K562 (cell line): Measurements from ENCODE around the gene SPCS2. TPM values are rescaled to one million over a fixed set of nuclear protein-coding genes. Genes with fewer than 3 reads are reported as not detected.
A peak's percentile ranks its signal among the peaks of the same experiment; 100 is the strongest.

ENCODE experiments used
- ATAC-seq: fragments of 200-7000 bp; cut with Tn5 transposase; 3 replicates; pipeline ENCODE4 v1.9.1; 2020; ENCODE audit warnings: moderate library complexity
- BruUV-seq: library from RNA; stranded (reverse); fragments of 400-500 nt; replicated peaks from 2 replicates; lab custom pipeline; 2021; lab: Mats Ljungman, UMichigan
- CTCF ChIA-PET: fragments of 300-600 bp; formaldehyde crosslinking; extraction: SDS; loops from one replicate; lab custom pipeline; 2021; ENCODE audit warnings: low intra/inter-chr PET ratio; lab: Yijun Ruan, JAX
- POLR2A ChIA-PET: fragments of 300-600, 350-650 bp; sonication (Branson Sonifier 250); formaldehyde crosslinking; extraction: SDS; loops from one replicate; lab custom pipeline; 2021; ENCODE audit warnings: antibody characterized with exemption, inconsistent platforms; lab: Yijun Ruan, JAX
- DNase-seq, 4 experiments: peaks; one replicate each; pipeline versions ENCODE4 v3.0.0 to v3.0.0-alpha.2; 2011 to 2018; ENCODE audit warnings: low spot score in 3 of 4, mixed read lengths in 3 of 4; ENCODE audit errors: extremely low read depth in 1 of 4
- FAIRE-seq: peaks from 2 replicates; lab custom pipeline; 2011; peaks lifted over from hg19 to GRCh38; lab: Jason Lieb, UNC
- H2AFZ ChIP-seq: 2 replicates; pipeline ENCODE4 v1.6.0; 2011; ENCODE audit warnings: low read depth, low read length, control low read depth, inconsistent platforms
- H3K27ac ChIP-seq: fragments of 200-600 bp; 3 replicates; pipeline ENCODE4 v1.8.0; 2011; ENCODE audit warnings: low read depth, mild to moderate bottlenecking, control low read depth, inconsistent platforms, low read length, moderate library complexity, mixed read lengths; ENCODE audit errors: extremely low read depth
- H3K27me3 ChIP-seq, 2 experiments: fragments of 300-600 bp in 1 of 2; 2 replicates in 1 of 2; 3 replicates in 1 of 2; pipeline versions ENCODE4 v1.6.0 to v1.8.0; 2011; ENCODE audit warnings: inconsistent platforms in 2 of 2, low read length in 2 of 2, mild to moderate bottlenecking in 1 of 2, mixed read lengths in 1 of 2, moderate library complexity in 1 of 2; ENCODE audit not compliant: control insufficient read depth in 2 of 2, insufficient read depth in 2 of 2
- H3K36me3 ChIP-seq: fragments of 300-600 bp; 3 replicates; pipeline ENCODE4 v1.8.0; 2011; ENCODE audit warnings: mild to moderate bottlenecking, low read length, inconsistent platforms; ENCODE audit not compliant: control insufficient read depth, insufficient read depth
- H3K4me1 ChIP-seq, 2 experiments: fragments of 200-600 bp in 1 of 2; replicated peaks in 1 of 2; 2 replicates in 1 of 2; 3 replicates in 1 of 2; pipeline versions ENCODE4 v1.5.1 to v1.8.0; 2011; ENCODE audit warnings: inconsistent platforms in 2 of 2, low read length in 2 of 2, mild to moderate bottlenecking in 1 of 2, mixed read lengths in 1 of 2, moderate library complexity in 1 of 2; ENCODE audit not compliant: control insufficient read depth in 2 of 2, insufficient read depth in 2 of 2
- H3K4me2 ChIP-seq: 2 replicates; pipeline ENCODE4 v1.6.1; 2011; ENCODE audit warnings: low read length, control low read depth, inconsistent platforms, mixed read lengths; ENCODE audit not compliant: insufficient read depth
- H3K4me3 ChIP-seq: fragments of 200-600 bp; sonication (generic), shearing (Covaris generic); 2 replicates; pipeline ENCODE4 v1.5.1; 2016; ENCODE audit warnings: control low read depth, inconsistent platforms
- H3K79me2 ChIP-seq: fragments of 200-600 bp; 3 replicates; pipeline ENCODE4 v1.8.0; 2011; ENCODE audit warnings: low read length, inconsistent platforms; ENCODE audit not compliant: control insufficient read depth, insufficient read depth
- H3K9ac ChIP-seq, 2 experiments: 2 replicates each; pipeline versions ENCODE4 v1.6.0 to v1.6.1; 2011; ENCODE audit warnings: low read depth in 2 of 2, low read length in 2 of 2, control low read depth in 1 of 2, inconsistent platforms in 1 of 2, mild to moderate bottlenecking in 1 of 2, mixed read lengths in 1 of 2; ENCODE audit not compliant: insufficient read depth in 1 of 2
- H3K9me1 ChIP-seq: one replicate; pipeline ENCODE4 v1.6.0; 2011; ENCODE audit warnings: inconsistent platforms, mild to moderate bottlenecking, low read length, moderate library complexity; ENCODE audit not compliant: control insufficient read depth, insufficient read depth
- H3K9me3 ChIP-seq: replicated peaks from 2 replicates; pipeline ENCODE4 v1.5.1; 2011; ENCODE audit warnings: low read depth, low read length, inconsistent platforms; ENCODE audit not compliant: control insufficient read depth, insufficient read depth
- H4K20me1 ChIP-seq: replicated peaks from 2 replicates; pipeline ENCODE4 v1.6.1; 2011; ENCODE audit warnings: low read length, inconsistent platforms, mixed read lengths; ENCODE audit not compliant: control insufficient read depth, insufficient read depth
- CBFB ChIP-seq: sonication (generic); formaldehyde crosslinking; IDR thresholded peaks from 2 replicates; pipeline ENCODE4 v1.4.0; 2020; ENCODE audit warnings: mild to moderate bottlenecking, missing genetic modification reagents
- FIP1L1 ChIP-seq: fragments of 200-400 bp; formaldehyde crosslinking; IDR thresholded peaks from 2 replicates; pipeline ENCODE4 v1.6.1; 2018; ENCODE audit warnings: mild to moderate bottlenecking, low read depth, low read length; ENCODE audit not compliant: poor library complexity, severe bottlenecking
- FOSL1 ChIP-seq: fragments of 200-800 bp; sonication (Bioruptor generic); conservative IDR thresholded peaks from 2 replicates; pipeline ENCODE4 v1.6.1; 2016; ENCODE audit warnings: missing genetic modification characterization, missing compliant biosample characterization
- JUN ChIP-seq, 2 experiments: sonication (generic) in 1 of 2; formaldehyde crosslinking in 1 of 2; IDR thresholded peaks; 2 replicates each; pipeline versions ENCODE4 v1.6.1 to v1.8.0; 2012 to 2022; ENCODE audit warnings: borderline replicate concordance in 2 of 2, mild to moderate bottlenecking in 2 of 2, improper control_type of control experiment in 1 of 2, low read depth in 1 of 2, low read length in 1 of 2, missing genetic modification reagents in 1 of 2
- KLF13 ChIP-seq: fragments of 450-650 bp; IDR thresholded peaks from 2 replicates; pipeline ENCODE4 v1.6.1; 2016; ENCODE audit warnings: missing genetic modification characterization, low read depth, mild to moderate bottlenecking, missing compliant biosample characterization, moderate library complexity, borderline replicate concordance
- RB1 ChIP-seq: fragments of 450-650 bp; IDR thresholded peaks from 2 replicates; pipeline ENCODE4 v1.6.1; 2017; ENCODE audit warnings: low read depth, mild to moderate bottlenecking
- WGBS: fragments of 100-300 bp; shearing (Covaris generic); methylation state at CpG from one replicate; pipeline ENCODE4 v1.1.6; 2016; ENCODE audit warnings: low coverage, mixed read lengths; ENCODE audit not compliant: insufficient coverage; ENCODE audit errors: missing lambda C conversion rate; 5-methylcytosine and 5-hydroxymethylcytosine counted together
- in situ Hi-C: fragments of 300-500 bp; cut with MboI; formaldehyde crosslinking; loops from 4 replicates; pipeline ENCODE4 v1.15.0; 2018; ENCODE audit warnings: inconsistent platforms, mixed read lengths
- intact Hi-C: fragments of 100-400 bp; cut with micrococcal nuclease; formaldehyde crosslinking; loops from 2 replicates; pipeline ENCODE4 v1.14.2; 2022
- polyA plus RNA-seq, 8 experiments: library from polyadenylated mRNA; depleted of rRNA in 4 of 8; stranded (reverse) in 5 of 8; unstranded in 3 of 8; fragments of >200 nt; fragmentation: Nextera tagmentation in 2 of 8; fragmentation: Illumina TruSeq in 1 of 8; extraction: Ambion mirVana in 2 of 8; extraction: Trizol in 1 of 8; gene quantifications; 2 replicates each; pipeline versions ENCODE4 v1.2.1 to v1.2.3, GENCODE V29; 2011 to 2014; ENCODE audit warnings: inconsistent platforms in 1 of 8, missing spikeins in 1 of 8
- total RNA-seq, 7 experiments: library from RNA; depleted of rRNA in 6 of 7; stranded (reverse); fragments of >200 nt in 6 of 7; fragmentation: Illumina TruSeq in 2 of 7; extraction: Trizol in 2 of 7; gene quantifications; 2 replicates each; pipeline versions ENCODE4 v1.2.1 to v1.2.3, GENCODE V29; 2011 to 2021; ENCODE audit warnings: low replicate concordance in 1 of 7
- TF ChIP-seq, protein P1 (sequence below): sonication (generic); IDR thresholded peaks from 2 replicates; pipeline ENCODE4 v1.6.1; 2016

SPCS2 gene
- total and polyA plus RNA-seq, 9 of the 15 experiments (the other 6 are each of a cell fraction or from before 2014, with no cell fraction given) = 38.2 to 458 (median 193) TPM

DNA sequence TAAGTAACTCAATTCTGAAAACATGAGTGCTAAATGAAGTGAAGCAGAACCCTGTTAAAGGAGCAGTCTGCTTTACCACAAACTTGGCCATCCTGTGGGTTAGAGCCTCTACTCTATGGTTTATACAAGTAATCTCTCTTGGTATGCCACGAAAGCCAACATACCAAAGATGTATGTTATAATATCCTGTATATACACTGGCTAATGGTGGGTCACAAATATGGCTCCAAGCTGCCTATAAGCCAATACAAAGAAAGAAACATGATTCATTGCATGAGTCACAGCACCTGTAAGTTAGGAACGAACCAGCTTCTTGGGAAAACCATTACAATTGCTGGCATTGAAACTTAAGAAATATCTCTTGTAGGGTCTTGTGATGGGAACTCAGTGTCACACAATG is 16.3 kb upstream of the SPCS2 start:
- 0 out of 2 replicates have a peak, but pooled peaks cover 5% of the 10 kb centered on the region for H4K20me1 ChIP-seq
- ATAC-seq (no peak), FAIRE-seq (no peak), DNase-seq (no peak)
- H3K9me1 ChIP-seq = no peaks in the 10 kb centered on the region
- H3K4me3 ChIP-seq = no peak overlapping the region
- TF ChIP-seq RB1 (no peak), FOSL1 (tag) (peak; percentile 79), KLF13 (no peak), FIP1L1 (no peak), CBFB (no peak), JUN (IDR thresholded peaks at IDR 0.05; ENCODE audit: borderline replicate concordance, low read depth, low read length) (0 out of 2 replicates have a peak, but pooled peaks have one; percentile 7), JUN (CRISPR knock-in tag; IDR thresholded peaks at IDR 0.05; ENCODE audit: borderline replicate concordance) (no peak)
- TF ChIP-seq, protein P1, sequence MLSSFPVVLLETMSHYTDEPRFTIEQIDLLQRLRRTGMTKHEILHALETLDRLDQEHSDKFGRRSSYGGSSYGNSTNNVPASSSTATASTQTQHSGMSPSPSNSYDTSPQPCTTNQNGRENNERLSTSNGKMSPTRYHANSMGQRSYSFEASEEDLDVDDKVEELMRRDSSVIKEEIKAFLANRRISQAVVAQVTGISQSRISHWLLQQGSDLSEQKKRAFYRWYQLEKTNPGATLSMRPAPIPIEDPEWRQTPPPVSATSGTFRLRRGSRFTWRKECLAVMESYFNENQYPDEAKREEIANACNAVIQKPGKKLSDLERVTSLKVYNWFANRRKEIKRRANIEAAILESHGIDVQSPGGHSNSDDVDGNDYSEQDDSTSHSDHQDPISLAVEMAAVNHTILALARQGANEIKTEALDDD = no peak
- intact Hi-C loops = no loop called here
- no peaks in the 10 kb centered on the region for H3K9me3 ChIP-seq
- ChIA-PET POLR2A (interaction anchor here (1.9 kb wide), 1 partner anchor 16 kb away, joined by 6 read pairs; the partner anchor contains the start of genes SPCS2 and XRRA1), CTCF (interaction anchor here (0.8 to 6.0 kb wide), 2 partner anchors 309 to 316 kb away, joined by 4 to 92 read pairs; no protein-coding TSS in a partner anchor)
- WGBS = 69% methylated on average over 2 of the region's 2 CpGs
- H3K36me3 ChIP-seq = peaks cover 85% of the 10 kb centered on the region
- peaks cover 0 to 11% of the 10 kb centered on the region in 2 experiments; a peak in 2 of 5 replicates for H3K4me1 ChIP-seq
- H3K4me2 ChIP-seq = no peak overlapping the region
- H3K27me3 ChIP-seq = no peaks in the 10 kb centered on the region
- BruUV-seq = no TSS peak
- no peak overlapping the region for H2AFZ ChIP-seq
- in situ Hi-C loops = no loop called here
- H3K27ac ChIP-seq = no peak overlapping the region
- no peak overlapping the region for H3K9ac ChIP-seq
- H3K79me2 ChIP-seq = no peaks in the 10 kb centered on the region
